GM12878 (cell line): Measurements from ENCODE around the gene FCRL2. TPM values are rescaled to one million over a fixed set of nuclear protein-coding genes. Genes with fewer than 3 reads are reported as not detected.
A peak's percentile ranks its signal among the peaks of the same experiment; 100 is the strongest.

Experiments
- ATF3 ChIP-seq: IDR thresholded peaks from 2 replicates; pipeline ENCODE4 v1.6.1; 2011; ENCODE audit warnings: low read depth, mild to moderate bottlenecking, low read length, moderate library complexity, borderline replicate concordance; ENCODE audit errors: extremely low read depth
- ATF7 ChIP-seq: fragments of 450-650 bp; IDR thresholded peaks from 2 replicates; pipeline ENCODE4 v1.6.1; 2016; ENCODE audit warnings: low read depth, mild to moderate bottlenecking
- BCL3 ChIP-seq: IDR thresholded peaks from 2 replicates; pipeline ENCODE4 v1.6.1; 2011; ENCODE audit warnings: borderline replicate concordance, low read depth, mild to moderate bottlenecking, moderate library complexity, low read length; ENCODE audit not compliant: insufficient read depth, poor library complexity, severe bottlenecking
- BHLHE40 ChIP-seq, 2 experiments: fragments of 450-650 bp in 1 of 2; IDR thresholded peaks; 2 replicates each; pipeline ENCODE4 v1.6.1; 2011 to 2017; ENCODE audit warnings: low read depth in 2 of 2, borderline replicate concordance in 1 of 2, improper control_type of control experiment in 1 of 2, low read length in 1 of 2, mild to moderate bottlenecking in 1 of 2
- BMI1 ChIP-seq: fragments of 450-650 bp; IDR thresholded peaks from 2 replicates; pipeline ENCODE4 v1.6.1; 2016; ENCODE audit warnings: mild to moderate bottlenecking, moderate library complexity, borderline replicate concordance
- CBX3 ChIP-seq: fragments of 200-600 bp; sonication (generic); IDR thresholded peaks from 2 replicates; pipeline ENCODE4 v1.6.1; 2016; ENCODE audit warnings: low read depth, borderline replicate concordance
- CREB1 ChIP-seq: IDR thresholded peaks from 2 replicates; pipeline ENCODE4 v1.6.1; 2012; ENCODE audit warnings: low read depth, mild to moderate bottlenecking, inconsistent platforms
- ESRRA ChIP-seq: IDR thresholded peaks from 2 replicates; pipeline ENCODE4 v1.6.1; 2012; ENCODE audit warnings: mild to moderate bottlenecking, low read length, improper control_type of control experiment
- EZH2 ChIP-seq: IDR thresholded peaks from 2 replicates; pipeline ENCODE4 v1.6.1; 2012; ENCODE audit warnings: low read depth, mild to moderate bottlenecking, control low read depth, inconsistent platforms, low read length, borderline replicate concordance; ENCODE audit not compliant: control insufficient read depth
- FOS ChIP-seq: IDR thresholded peaks from 3 replicates; pipeline ENCODE4 v1.6.1; 2011; ENCODE audit warnings: borderline replicate concordance; ENCODE audit not compliant: insufficient read length; ENCODE audit errors: extremely low read depth
- FOXK2 ChIP-seq: fragments of 450-650 bp; IDR thresholded peaks from 2 replicates; pipeline ENCODE4 v1.6.1; 2017; ENCODE audit warnings: mild to moderate bottlenecking, moderate library complexity
- MTA2 ChIP-seq: fragments of 450-650 bp; IDR thresholded peaks from 2 replicates; pipeline ENCODE4 v1.6.1; 2016; ENCODE audit warnings: low read depth, mild to moderate bottlenecking, moderate library complexity
- MXI1 ChIP-seq: fragments of 150-350 bp; IDR thresholded peaks from 2 replicates; pipeline ENCODE4 v1.6.1; 2011; ENCODE audit warnings: low read depth, mild to moderate bottlenecking, inconsistent platforms, low read length, improper control_type of control experiment
- MYC ChIP-seq: IDR thresholded peaks from 2 replicates; pipeline ENCODE4 v1.6.1; 2011; ENCODE audit warnings: mild to moderate bottlenecking, low read length, moderate library complexity, inconsistent platforms; ENCODE audit not compliant: insufficient read depth, insufficient replicate concordance, insufficient read length, severe bottlenecking
- NR2C1 ChIP-seq: fragments of 450-650 bp; IDR thresholded peaks from 2 replicates; pipeline ENCODE4 v1.6.1; 2017; ENCODE audit warnings: antibody characterized with exemption, mild to moderate bottlenecking, moderate library complexity
- NRF1 ChIP-seq: conservative IDR thresholded peaks from 2 replicates; pipeline ENCODE4 v1.6.1; 2011; ENCODE audit warnings: mild to moderate bottlenecking, low read depth, low read length, improper control_type of control experiment
- PBX3 ChIP-seq: IDR thresholded peaks from 2 replicates; pipeline ENCODE4 v1.6.1; 2011; ENCODE audit warnings: mild to moderate bottlenecking, low read depth, low read length, moderate library complexity; ENCODE audit not compliant: insufficient replicate concordance
- POLR2A ChIP-seq: IDR thresholded peaks from 2 replicates; pipeline ENCODE4 v1.6.1; 2011; ENCODE audit warnings: low read depth, mild to moderate bottlenecking, low read length
- RCOR1 ChIP-seq: conservative IDR thresholded peaks from 2 replicates; pipeline ENCODE4 v1.6.1; 2012; ENCODE audit warnings: low read depth, low read length, improper control_type of control experiment
- RELA ChIP-seq: fragments of 450-650 bp; IDR thresholded peaks from 2 replicates; pipeline ENCODE4 v1.8.0; 2014; ENCODE audit warnings: borderline replicate concordance; ENCODE audit not compliant: partially characterized antibody
- SIN3A ChIP-seq: IDR thresholded peaks from 2 replicates; pipeline ENCODE4 v1.6.1; 2012; ENCODE audit warnings: low read depth, low read length, improper control_type of control experiment
- SMAD5 ChIP-seq: IDR thresholded peaks from 2 replicates; pipeline ENCODE4 v1.6.1; 2016; ENCODE audit warnings: antibody characterized with exemption, low read depth
- YBX1 ChIP-seq: fragments of 450-650 bp; IDR thresholded peaks from 2 replicates; pipeline ENCODE4 v1.6.1; 2016; ENCODE audit warnings: antibody characterized with exemption
- ZNF274 ChIP-seq: IDR thresholded peaks from one replicate; pipeline ENCODE4 v1.8.0; 2011; ENCODE audit not compliant: insufficient read length, insufficient read depth
- ZNF622 ChIP-seq: fragments of 450-650 bp; IDR thresholded peaks from 2 replicates; pipeline ENCODE4 v1.6.1; 2017; ENCODE audit warnings: mild to moderate bottlenecking, inconsistent platforms
- polyA plus RNA-seq, 11 experiments: library from polyadenylated mRNA; depleted of rRNA in 4 of 11; unstranded in 6 of 11; stranded (reverse) in 5 of 11; fragments of >200 nt; fragmentation: Nextera tagmentation in 4 of 11; fragmentation: Illumina TruSeq in 1 of 11; extraction: Ambion mirVana in 4 of 11; extraction: Trizol in 1 of 11; gene quantifications; 1 replicate in 1 of 11; 2 replicates in 10 of 11; pipeline versions ENCODE4 v1.2.1 to v1.2.3, GENCODE V29; 2011 to 2016; ENCODE audit warnings: inconsistent platforms in 2 of 11, missing spikeins in 2 of 11, low read depth in 1 of 11
- total RNA-seq, 4 experiments: library from RNA; depleted of rRNA in 3 of 4; stranded (reverse); fragments of >200 nt in 3 of 4; fragmentation: Illumina TruSeq in 1 of 4; extraction: Trizol in 1 of 4; gene quantifications; 2 replicates each; pipeline versions ENCODE4 v1.2.1 to v1.2.3, GENCODE V29; 2013 to 2021
- TF ChIP-seq, protein P1 (sequence below): fragments of 450-650 bp; formaldehyde crosslinking; IDR thresholded peaks from 2 replicates; pipeline ENCODE4 v1.5.0; 2022; ENCODE audit warnings: mild to moderate bottlenecking, missing genetic modification characterization

The FCRL2 gene
- total and polyA plus RNA-seq, 10 of the 15 experiments (the other 5 are each of a cell fraction or from before 2014, with no cell fraction given), result 0.07 to 7.3 (median 0.61) TPM

DNA sequence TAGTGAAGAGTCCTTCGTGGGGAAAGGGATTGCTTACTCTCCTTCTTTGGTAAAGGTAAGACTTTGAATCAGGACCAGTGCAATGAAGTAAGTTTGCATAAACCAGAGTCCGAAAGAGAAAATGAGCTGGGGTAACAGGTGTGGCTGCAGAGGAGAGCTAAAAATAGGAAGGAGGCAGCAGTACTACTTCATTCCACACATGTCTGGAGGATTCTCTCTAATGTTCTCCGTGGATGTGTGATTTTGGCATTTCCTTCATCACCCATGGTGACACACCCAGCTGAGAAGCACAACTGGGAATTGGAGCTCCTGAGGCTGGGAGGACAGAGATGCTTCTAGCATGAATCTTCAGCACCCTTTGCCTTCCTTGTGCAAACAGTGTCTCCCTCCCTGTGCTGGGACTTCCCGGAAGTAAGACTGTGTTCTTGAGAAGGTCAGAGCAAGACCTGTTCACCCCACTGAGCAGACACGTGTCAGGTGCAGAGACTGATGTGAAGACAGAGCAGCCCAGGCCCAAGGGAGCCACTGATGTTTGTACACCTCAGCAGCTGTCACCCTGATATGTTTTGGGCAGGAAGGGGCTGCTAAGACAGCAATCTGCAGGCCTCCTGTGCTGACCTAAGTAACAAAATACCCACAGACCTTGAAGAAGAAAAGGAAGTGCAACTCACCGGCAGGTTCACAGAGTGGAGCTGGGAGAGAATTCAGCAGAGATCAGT is 29.7 kb upstream of the FCRL2 start (continued):
- TF ChIP-seq ZNF274 (no peak), MTA2 (no peak), MYC (no peak), FOS (no peak), CBX3 (no peak), ATF7 (no peak), EZH2 (no peak), RELA (no peak), BMI1 (no peak), PBX3 (no peak), BHLHE40 (IDR thresholded peaks at IDR 0.05; ENCODE audit: borderline replicate concordance in 1 of 2, low read depth in 2 of 2, low read length in 1 of 2) (peak; percentile 61 to 66; a peak in 3 of 4 replicates), RCOR1 (no peak), SIN3A (no peak), FOXK2 (no peak), BCL3 (no peak), YBX1 (no peak), SMAD5 (no peak), CREB1 (no peak), NR2C1 (no peak), MXI1 (no peak), ZNF622 (no peak), NRF1 (no peak), POLR2A (0 out of 2 replicates have a peak, but pooled peaks have one; percentile 40), ATF3 (no peak), ESRRA (no peak)
- TF ChIP-seq, protein P1, sequence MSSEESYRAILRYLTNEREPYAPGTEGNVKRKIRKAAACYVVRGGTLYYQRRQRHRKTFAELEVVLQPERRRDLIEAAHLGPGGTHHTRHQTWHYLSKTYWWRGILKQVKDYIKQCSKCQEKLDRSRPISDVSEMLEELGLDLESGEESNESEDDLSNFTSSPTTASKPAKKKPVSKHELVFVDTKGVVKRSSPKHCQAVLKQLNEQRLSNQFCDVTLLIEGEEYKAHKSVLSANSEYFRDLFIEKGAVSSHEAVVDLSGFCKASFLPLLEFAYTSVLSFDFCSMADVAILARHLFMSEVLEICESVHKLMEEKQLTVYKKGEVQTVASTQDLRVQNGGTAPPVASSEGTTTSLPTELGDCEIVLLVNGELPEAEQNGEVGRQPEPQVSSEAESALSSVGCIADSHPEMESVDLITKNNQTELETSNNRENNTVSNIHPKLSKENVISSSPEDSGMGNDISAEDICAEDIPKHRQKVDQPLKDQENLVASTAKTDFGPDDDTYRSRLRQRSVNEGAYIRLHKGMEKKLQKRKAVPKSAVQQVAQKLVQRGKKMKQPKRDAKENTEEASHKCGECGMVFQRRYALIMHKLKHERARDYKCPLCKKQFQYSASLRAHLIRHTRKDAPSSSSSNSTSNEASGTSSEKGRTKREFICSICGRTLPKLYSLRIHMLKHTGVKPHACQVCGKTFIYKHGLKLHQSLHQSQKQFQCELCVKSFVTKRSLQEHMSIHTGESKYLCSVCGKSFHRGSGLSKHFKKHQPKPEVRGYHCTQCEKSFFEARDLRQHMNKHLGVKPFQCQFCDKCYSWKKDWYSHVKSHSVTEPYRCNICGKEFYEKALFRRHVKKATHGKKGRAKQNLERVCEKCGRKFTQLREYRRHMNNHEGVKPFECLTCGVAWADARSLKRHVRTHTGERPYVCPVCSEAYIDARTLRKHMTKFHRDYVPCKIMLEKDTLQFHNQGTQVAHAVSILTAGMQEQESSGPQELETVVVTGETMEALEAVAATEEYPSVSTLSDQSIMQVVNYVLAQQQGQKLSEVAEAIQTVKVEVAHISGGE (CRISPR knock-in tag), result no peak
